LHCN-M2 (cell line): ENCODE measurements around the gene ABHD2. TPM values are rescaled to one million over a fixed set of nuclear protein-coding genes. Genes with fewer than 3 reads are reported as not detected.
A peak's percentile ranks its signal among the peaks of the same experiment; 100 is the strongest.
"Not testable (repeated sequence)": the region's sequence is repeated elsewhere in the genome, so short reads cannot be mapped to it uniquely, and the experiment has no call there.

ENCODE experiments used
- DNase-seq: peaks from one replicate; pipeline ENCODE4 v3.0.0-alpha.2; 2012; ENCODE audit warnings: low read depth
- total RNA-seq: library from RNA; depleted of rRNA; stranded (reverse); fragments of >200 nt; gene quantifications from 2 replicates; pipeline ENCODE4 v1.2.3, GENCODE V29; 2014

Gene ABHD2
- total RNA-seq, 1 experiment from 2014 or later = 95.9 TPM

GRCh38 chr15:89119489-89120478 is 31.5 kb downstream of the ABHD2 start:
- DNase-seq = peak; percentile 83

GRCh38 chr15:89120479-89121000 is 32.3 kb downstream of the ABHD2 start:
- DNase-seq = not testable (repeated sequence)

GRCh38 chr15:89121414-89121813 is 33.2 kb downstream of the ABHD2 start:
- DNase-seq = no peak

- no peak for DNase-seq
Measured at GRCh38 chr15:89122505-89123180, 34.4 kb downstream of the ABHD2 start.

GRCh38 chr15:89123181-89123525 is 34.9 kb downstream of the ABHD2 start:
- DNase-seq = peak; percentile 80

- DNase-seq = no peak
Measured at GRCh38 chr15:89125088-89125826, 37.0 kb downstream of the ABHD2 start.

GRCh38 chr15:89126009-89126408 is 37.8 kb downstream of the ABHD2 start:
- DNase-seq = no peak

GRCh38 chr15:89127054-89127702 is 38.9 kb downstream of the ABHD2 start:
- DNase-seq = no peak

- DNase-seq = no peak
Measured at GRCh38 chr15:89128320-89129122, 40.3 kb downstream of the ABHD2 start.

- peak; percentile 26 for DNase-seq
Measured at GRCh38 chr15:89129123-89129815, 41.0 kb downstream of the ABHD2 start.

GRCh38 chr15:89129816-89130134 is 41.5 kb downstream of the ABHD2 start:
- no peak for DNase-seq

GRCh38 chr15:89130201-89130600 is 41.9 kb downstream of the ABHD2 start:
- DNase-seq = no peak

GRCh38 chr15:89131731-89132130 is 43.5 kb downstream of the ABHD2 start:
- DNase-seq = no peak

GRCh38 chr15:89132611-89133507 is 44.6 kb downstream of the ABHD2 start:
- DNase-seq = no peak

- DNase-seq = not testable (repeated sequence)
Measured at GRCh38 chr15:89135387-89136077, 47.3 kb downstream of the ABHD2 start.

GRCh38 chr15:89136078-89136806 is 48.0 kb downstream of the ABHD2 start:
- no peak for DNase-seq
